SIG-M5 treated with dmso at 0.1 percent for 504 hours (cell line): ENCODE measurements around the gene FRMD4A.
"Not testable (repeated sequence)": the region's sequence is repeated elsewhere in the genome, so short reads cannot be mapped to it uniquely, and the experiment has no call there.

Experiments
- DNase-seq: peaks from one replicate; lab custom pipeline; 2025; ENCODE audit not compliant: unreplicated experiment; lab: John Stamatoyannopoulos, UW

The FRMD4A gene

GRCh38 chr10:13924040-13924725 is 406.5 kb downstream of the FRMD4A start:
- DNase-seq = no peak

DNA sequence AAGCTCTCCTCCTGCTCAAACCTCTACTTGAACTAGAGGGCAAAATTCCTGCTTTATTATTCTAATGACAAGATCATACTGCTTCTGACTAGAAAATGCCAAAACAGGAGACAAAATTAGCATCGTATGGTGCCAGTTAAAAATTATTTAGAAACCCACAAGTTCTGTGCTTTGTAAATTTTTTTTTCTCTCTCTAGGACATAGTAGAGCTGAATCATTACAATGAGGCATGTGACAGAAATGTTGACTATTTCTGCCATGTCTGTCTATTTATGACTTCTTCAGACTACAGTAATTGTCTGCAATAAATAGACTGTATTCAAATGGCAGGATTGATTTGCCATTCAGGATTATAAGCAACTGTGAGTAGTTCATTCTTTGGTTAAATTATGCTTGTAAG is 408.1 kb downstream of the FRMD4A start:
- no peak for DNase-seq

DNA sequence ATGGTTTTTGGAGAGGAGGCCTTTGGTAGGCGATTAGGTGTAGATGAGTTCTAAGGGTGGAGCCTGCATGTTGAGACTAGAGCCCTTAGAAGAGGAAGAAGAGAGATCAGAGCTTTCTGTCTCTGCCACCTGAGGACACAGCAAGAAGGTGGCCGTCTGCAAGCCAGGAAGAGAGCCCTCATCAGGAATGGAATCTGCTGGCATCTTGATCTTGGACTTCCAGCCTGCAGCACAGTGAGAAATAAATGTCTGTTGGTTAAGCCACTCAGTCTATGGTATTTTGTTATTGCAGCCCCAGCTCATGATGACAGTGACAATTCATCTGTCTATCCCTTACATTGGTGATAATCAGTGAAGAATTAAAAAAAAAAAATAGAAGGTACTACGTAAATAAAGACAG is 408.8 kb downstream of the FRMD4A start:
- DNase-seq = no peak

- not testable (repeated sequence) for DNase-seq
Measured at GRCh38 chr10:13921131-13921530, 409.6 kb downstream of the FRMD4A start.

DNA sequence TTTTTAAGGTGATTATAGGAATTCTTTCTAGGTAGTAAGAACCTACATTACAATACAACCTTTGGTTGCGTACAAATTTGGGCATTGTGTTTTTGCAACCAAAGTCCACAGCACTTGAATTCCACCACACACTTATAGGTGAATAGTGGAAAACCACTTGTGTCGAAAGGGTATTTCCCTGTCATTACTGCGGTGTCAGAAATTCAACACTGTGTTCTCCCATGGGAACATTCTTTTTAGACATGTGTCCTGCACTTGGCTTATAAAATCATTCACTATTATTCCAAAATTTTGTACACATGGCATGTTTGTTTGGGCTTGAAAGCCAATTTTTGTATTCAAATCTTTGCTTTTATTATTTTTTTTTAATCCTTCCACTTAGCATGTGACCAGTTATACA is 410.3 kb downstream of the FRMD4A start:
- DNase-seq = no peak

GRCh38 chr10:13920031-13920430 is 410.7 kb downstream of the FRMD4A start:
- DNase-seq = no peak

DNA sequence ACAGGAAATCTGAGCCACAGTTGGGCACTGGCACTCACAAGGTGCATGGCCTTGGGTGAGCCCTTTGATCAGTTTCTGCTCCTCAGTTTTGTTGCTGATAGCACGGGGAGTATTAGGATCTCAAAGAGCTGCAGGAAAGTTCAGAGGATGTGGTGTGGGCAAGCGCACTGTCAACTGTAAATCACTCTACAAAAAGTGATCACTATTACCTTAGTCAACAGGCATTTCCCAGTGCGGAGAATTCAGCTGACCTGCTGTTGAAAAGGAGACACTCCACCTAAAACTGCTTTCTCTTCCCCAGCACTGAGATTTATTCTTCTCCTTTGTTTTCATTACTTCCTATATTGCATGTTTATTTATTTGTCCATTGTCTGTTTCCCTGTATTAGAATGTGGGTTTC is 412.9 kb downstream of the FRMD4A start:
- no peak for DNase-seq

- DNase-seq = no peak
Measured at GRCh38 chr10:13916384-13916947, 414.3 kb downstream of the FRMD4A start.

DNA sequence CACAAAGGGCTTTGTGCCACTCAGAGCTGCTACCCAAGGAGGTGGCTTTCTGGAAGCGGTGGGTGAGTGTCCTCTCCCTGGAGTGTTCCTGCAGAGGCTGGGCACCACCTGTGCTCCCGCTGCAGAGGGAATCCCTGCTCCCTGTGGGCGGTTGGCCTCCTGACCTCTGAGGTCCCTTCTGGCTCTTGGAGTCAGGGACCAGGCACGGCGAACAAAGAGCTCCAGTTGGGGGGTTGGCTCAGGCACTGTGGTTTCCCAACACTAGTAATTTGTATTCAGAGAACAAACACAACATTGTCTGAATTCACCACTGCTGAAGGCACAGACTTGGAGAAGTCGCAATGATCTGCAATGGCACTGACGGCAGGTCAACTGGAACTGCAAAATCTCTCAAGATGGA is 415.0 kb downstream of the FRMD4A start:
- DNase-seq = no peak

- no peak for DNase-seq
Measured at GRCh38 chr10:13913897-13914296, 416.8 kb downstream of the FRMD4A start.

DNA sequence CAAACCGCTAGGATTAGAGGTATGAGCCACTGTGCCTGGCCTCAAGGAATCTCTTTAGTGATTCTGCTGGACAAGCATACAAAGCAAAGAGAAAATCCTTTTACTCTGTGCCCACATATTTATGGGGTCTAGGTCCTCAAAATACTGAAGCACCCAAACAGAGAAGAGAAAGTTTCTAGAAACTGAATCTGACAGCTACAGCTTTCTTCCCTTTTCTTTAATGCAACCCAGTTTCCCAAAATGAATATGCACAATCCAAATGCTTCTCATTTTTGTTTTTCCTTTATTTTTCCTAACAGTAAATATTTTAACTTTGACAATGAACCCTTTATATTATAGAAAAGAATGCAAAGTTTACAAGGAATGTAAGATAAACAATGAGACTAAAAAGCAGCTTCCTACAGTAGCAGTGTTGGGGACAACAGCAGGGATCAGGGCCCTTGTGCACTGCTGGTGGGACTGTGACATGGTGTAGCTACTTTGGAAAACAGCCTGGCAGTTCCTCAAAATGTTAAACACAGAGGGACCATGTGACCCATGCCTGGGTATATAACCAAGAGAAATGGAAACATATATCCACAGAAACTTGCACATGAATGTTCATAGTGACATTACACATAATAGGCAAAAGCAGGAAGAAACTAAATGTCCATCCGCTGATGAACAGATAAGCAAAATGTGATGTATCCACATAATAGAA is 418.8 kb downstream of the FRMD4A start:
- DNase-seq = no peak

- peak; percentile 6 for DNase-seq
Measured at GRCh38 chr10:13909516-13910258, 421.0 kb downstream of the FRMD4A start.

DNA sequence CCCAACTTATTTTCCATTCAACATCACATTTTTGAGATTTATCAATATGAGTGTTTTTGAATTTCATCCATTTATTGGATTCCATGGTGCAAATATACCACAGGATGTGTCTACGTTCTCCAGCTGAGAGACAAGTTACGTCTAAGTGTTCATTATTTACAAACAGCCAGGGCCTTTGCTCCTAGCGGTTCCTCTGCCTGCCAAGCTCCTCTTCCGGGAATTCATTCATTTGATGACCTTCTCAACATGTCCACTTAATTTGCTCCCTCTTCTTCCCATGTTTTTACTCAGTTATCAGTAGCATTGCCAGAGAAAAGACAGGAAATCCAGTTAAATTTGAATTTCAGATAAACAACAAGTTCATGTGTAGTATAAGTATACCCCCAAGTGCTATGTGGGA is 422.2 kb downstream of the FRMD4A start:
- no peak for DNase-seq

DNA sequence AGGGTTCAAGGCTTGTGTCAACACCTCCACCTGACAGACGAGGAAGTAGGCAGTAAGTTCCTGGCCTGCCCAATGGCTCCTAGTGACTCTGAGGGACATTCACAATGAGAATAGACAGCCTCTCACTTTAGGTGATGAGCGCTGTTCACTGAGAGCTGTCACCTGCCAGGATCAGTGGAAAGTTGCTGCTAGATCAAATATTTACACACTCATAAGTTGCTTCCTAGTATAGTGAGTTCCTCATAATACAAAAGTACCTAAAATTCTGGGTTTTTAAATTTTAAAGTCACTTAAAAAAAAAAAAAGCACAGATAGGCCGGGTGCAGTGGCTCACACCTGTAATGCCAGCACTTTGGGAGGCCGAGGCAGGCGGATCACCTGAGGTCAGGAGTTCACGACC is 423.2 kb downstream of the FRMD4A start:
- DNase-seq = no peak

DNA sequence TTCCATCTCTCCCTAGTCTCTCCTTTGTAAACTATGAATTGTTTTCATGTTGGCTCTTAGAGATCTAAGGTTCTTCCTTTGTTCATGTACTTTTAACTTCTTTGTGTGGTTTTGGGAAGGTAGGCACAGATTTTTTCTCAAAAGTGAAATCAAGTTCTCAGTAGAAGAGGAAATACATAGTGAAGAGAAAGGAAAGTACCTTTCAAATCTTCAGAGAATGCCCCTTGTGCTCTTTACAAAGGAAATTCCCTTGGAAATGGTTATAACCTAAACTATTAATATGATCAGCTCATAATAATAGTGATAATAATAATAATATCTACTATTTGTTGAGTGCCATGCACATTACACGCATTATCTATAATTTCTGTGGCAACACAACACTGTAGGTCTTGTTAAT is 425.4 kb downstream of the FRMD4A start:
- no peak for DNase-seq

- DNase-seq = no peak
Measured at GRCh38 chr10:13904064-13904463, 426.7 kb downstream of the FRMD4A start.

- no peak for DNase-seq
Measured at GRCh38 chr10:13902868-13903587, 427.7 kb downstream of the FRMD4A start.

- no peak for DNase-seq
Measured at GRCh38 chr10:13899941-13900340, 430.8 kb downstream of the FRMD4A start.

GRCh38 chr10:13896146-13896545 is 434.6 kb downstream of the FRMD4A start:
- DNase-seq = not testable (repeated sequence)

- no peak for DNase-seq
Measured at GRCh38 chr10:13894412-13895093, 436.2 kb downstream of the FRMD4A start.

DNA sequence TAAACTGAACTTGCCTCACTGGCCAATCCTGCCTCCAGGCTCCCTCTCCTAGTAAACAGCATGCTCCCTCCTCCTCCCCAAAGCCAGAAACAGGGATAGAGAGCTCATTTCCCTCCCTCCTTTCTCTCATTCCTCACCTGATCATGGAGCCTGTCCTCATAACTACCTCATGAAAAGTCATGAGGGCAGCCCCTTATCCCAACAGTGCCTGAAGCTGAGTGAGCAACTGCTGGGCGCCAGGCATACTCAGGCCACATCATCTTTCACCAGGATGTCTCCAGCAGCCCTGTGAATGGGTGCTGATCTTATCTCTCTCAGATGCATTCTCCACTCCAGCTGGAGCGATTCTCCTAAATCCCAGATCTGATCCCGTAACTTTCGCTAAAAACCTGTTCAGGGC is 436.8 kb downstream of the FRMD4A start:
- no peak for DNase-seq
